SIG-M5 treated with dmso at 0.1 percent for 504 hours (cell line): ENCODE results near the gene KNG1.
"Not testable (repeated sequence)": the region's sequence is repeated elsewhere in the genome, so short reads cannot be mapped to it uniquely, and the experiment has no call there.

ENCODE experiments used
- DNase-seq: peaks from one replicate; lab custom pipeline; 2025; ENCODE audit not compliant: unreplicated experiment; lab: John Stamatoyannopoulos, UW

KNG1 gene

DNA sequence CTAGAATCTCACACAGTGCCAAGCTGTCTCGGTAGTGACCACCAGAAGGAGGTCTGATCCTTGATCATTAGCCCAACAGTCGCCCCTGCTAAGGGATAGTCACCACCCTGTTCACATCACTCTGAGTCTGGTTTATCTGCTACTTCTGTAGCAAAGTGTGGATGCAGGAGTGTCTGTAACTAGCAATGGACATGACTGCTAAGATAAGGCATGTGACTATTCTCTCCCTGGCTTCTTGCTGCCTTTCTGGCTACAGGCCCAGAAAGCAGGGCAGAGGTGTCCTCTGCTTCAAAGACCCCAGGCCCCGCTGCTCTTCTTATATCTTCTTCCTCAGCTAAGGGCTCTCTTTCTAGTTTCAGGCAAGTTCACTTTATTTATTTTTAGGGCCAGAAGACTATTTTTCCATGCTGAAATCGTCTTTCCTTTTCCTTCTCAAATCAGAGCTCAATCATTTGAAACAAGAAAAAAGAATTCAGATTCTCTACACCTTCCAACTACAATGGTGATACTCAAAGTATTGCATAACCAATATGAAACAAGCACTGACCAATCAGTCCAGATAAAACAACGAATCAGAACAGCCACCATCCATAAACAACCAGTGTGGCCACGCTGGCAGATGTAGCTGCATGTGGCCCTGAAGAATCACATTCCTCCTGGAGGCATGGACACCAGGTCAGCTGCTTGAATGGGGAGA lies 8.0 kb upstream of the KNG1 start:
- DNase-seq: no peak

- not testable (repeated sequence) for DNase-seq
These were observed 6.5 kb upstream of the KNG1 start for GRCh38 chr3:186710694-186711093.

- DNase-seq: no peak
These were observed 3.7 kb upstream of the KNG1 start for GRCh38 chr3:186713499-186713898.

DNA sequence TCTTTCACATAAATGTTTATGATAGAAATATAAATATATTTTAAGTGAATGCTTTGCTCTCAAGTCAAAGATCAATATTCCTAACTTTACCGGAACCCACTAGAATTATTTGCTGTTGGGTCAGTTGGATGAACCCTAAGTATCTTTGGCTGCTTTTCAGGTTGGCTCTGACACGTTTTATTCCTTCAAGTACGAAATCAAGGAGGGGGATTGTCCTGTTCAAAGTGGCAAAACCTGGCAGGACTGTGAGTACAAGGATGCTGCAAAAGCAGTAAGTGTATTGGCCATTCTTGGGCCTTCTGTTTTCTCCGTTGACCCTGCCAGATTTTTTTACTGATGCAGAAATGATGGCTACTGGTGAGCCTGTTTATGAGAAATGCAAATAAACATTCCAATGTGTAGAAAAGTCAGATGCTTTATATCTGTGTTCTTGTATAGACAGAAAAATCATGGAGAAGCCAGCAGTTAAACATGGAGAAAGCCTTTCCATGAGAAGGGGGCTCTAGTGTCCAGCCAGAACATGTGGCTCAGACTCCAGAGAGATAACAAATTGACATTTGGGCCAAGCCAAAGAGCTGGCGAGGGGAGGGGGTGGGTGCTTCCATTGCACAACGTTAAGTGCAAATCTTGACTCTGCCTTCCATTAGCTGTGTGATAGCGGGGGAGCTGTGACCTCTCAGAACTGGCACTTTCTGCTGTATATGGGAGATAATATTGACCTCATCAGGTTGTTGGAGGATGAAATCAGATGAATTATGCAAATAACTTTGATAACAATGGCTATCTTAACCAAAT lies 3.0 kb downstream of the KNG1 start:
- no peak for DNase-seq

- DNase-seq: no peak
These were observed 5.3 kb downstream of the KNG1 start for GRCh38 chr3:186722457-186722856.

- DNase-seq: no peak
These were observed 7.8 kb downstream of the KNG1 start for GRCh38 chr3:186724911-186725310.

- DNase-seq: peak; percentile 5
These were observed 15.1 kb downstream of the KNG1 start for GRCh38 chr3:186732169-186732766.

- no peak for DNase-seq
These were observed 25.6 kb downstream of the KNG1 start for GRCh38 chr3:186742618-186743380.

DNA sequence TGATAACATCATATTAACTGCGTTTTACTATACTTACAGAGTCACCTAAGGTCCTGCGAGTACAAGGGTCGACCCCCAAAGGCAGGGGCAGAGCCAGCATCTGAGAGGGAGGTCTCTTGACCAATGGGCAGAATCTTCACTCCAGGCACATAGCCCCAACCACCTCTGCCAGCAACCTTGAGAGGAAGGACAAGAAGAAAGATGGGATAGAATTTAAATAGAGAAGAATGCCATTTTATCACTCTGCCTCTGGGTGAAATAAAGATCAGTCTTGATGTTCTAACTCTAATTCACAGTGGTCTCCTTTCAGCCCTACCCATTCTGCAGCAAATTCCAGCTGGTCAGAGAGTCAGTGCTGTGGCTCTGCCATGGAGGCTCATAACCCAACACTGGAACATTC lies 26.5 kb downstream of the KNG1 start:
- no peak for DNase-seq

- DNase-seq: peak; percentile 94
These were observed 28.8 kb downstream of the KNG1 start for GRCh38 chr3:186746008-186746407.

- DNase-seq: no peak
These were observed 33.2 kb downstream of the KNG1 start for GRCh38 chr3:186750316-186750715.

GRCh38 chr3:186751480-186751879 lies 34.3 kb downstream of the KNG1 start:
- DNase-seq: no peak

- DNase-seq: no peak
These were observed 36.8 kb downstream of the KNG1 start for GRCh38 chr3:186754006-186754405.

GRCh38 chr3:186754871-186755270 lies 37.7 kb downstream of the KNG1 start:
- no peak for DNase-seq

DNA sequence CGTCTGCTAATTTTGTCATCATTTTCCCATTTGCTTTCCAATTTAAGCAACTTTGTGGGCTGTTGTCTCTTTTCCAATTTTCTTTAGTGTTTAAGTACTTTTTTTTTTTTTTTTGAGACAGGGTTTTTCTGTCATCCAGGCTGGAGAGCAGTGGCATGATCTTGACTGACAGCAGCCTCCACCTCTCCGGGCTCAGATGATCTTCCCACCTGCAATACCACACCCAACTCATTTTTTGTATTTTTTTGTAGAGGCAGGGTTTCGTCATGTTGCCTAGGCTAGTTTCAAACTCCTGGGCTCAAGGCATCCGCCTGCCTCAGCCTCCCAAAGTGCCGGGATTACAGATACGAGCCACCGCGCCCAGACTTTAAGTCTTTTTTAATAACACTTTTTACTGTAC lies 40.1 kb downstream of the KNG1 start:
- no peak for DNase-seq

DNA sequence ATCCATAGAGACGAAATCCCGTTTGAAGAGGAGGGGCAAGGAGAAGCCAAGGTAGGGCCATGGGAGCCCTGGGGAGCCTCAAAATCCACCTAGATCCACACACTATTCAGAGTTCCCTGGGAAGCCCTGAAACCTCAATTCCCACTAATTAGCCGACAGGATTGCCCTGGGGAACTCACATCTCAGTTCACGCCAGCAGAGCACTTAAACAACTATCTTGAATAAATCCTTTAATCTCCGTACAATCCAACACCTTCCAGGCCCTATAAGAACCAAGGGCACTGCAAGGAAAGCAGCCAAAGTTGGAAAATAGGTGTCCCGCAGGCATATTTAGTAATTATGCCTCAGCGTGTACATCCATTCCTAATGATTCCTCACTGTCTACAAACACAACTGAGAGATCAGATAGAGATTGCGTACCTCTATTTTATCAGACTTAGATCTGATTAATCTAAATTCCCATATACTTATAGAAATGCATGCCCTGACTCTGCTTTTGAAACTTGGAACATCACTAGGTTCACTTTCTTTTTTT lies 40.6 kb downstream of the KNG1 start:
- DNase-seq: no peak

GRCh38 chr3:186759231-186759930 lies 42.2 kb downstream of the KNG1 start:
- no peak for DNase-seq

DNA sequence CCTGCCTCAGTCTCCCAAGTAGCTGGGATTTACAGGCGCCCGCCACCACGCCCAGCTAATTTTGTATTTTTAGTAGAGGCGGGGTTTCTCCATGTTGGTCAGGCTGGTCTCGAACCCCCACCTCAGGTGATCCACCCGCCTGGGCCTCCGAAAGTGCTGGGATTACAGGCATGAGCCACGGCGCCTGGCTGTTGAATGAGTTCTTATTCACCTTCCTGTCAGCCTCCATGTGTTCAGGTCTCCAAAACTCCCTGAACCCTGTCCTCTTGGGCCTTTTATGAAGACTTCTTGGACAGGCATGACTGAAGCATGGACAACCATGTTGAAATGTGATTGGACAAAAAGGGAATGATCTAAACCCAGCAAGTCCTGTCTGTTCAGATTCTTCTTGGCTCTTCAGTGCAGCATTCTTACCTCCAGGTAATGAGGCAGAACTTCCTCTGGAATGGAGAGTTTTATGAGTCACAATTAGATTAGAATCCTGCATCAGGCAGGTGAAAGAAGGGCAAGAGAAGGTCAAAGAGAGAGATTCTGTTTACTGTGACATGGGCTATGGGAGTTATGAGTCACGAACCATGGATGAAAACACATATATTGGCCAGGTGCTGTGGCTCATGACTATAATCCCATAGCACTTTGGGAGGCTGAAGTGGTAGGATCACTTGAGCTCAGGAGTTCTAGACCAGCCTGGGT lies 43.1 kb downstream of the KNG1 start:
- peak; percentile 27 for DNase-seq

DNA sequence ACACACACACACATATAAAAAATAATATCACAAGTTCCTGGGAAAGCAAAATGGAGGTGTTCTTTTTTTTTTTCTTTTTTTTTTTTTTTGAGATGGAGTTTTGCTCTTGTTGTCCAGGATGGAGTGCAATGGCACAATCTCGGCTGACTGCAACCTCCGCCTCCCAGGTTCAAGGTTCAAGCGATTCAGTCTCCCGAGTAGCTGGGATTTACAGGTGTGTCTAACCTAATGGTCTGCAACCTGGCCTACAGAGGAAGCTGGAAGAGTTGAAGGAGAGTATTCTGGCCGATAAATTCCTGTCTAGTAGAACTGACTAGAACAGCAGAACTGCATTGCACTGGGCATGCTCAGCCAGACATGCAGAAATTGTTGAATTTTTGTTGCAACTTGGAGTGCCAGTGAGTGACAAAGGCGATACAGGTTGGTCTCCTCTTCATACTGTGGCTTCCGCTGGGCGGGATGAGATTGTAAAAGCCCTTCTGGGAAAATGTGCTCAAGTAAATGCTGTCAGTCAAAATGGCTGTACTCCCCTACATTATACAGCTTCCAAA lies 43.8 kb downstream of the KNG1 start:
- no peak for DNase-seq

GRCh38 chr3:186772281-186772694 lies 55.1 kb downstream of the KNG1 start:
- DNase-seq: no peak
